Fibroblast of gingiva (primary cell): ENCODE data around the gene CLCNKB.
"Not testable (repeated sequence)": the region's sequence is repeated elsewhere in the genome, so short reads cannot be mapped to it uniquely, and the experiment has no call there.

Experiments used
- DNase-seq: peaks from one replicate; pipeline ENCODE4 v3.0.0-alpha.2; 2011; ENCODE audit warnings: low read depth

The CLCNKB gene

DNA sequence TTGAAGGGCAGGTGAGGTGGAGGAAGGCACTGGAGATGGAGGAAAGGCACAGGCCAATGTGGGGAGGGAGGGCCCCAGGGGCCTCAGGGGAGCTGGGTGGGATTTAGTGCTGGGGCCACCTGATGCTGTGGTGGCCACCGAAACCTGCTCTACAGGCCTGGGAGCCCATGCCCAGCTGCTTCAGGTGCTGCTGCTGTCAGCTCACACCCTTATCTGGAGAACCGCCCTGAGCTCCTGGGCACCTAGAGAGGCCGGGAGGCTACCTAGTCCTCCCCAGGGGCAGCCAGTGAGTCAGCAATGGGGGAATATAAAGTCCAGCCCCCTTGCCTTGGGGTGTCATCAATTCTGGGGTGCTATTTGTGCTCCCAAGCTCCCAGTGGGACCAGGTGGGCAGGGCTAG, 17.7 kb downstream of the CLCNKB start:
- no peak for DNase-seq

DNA sequence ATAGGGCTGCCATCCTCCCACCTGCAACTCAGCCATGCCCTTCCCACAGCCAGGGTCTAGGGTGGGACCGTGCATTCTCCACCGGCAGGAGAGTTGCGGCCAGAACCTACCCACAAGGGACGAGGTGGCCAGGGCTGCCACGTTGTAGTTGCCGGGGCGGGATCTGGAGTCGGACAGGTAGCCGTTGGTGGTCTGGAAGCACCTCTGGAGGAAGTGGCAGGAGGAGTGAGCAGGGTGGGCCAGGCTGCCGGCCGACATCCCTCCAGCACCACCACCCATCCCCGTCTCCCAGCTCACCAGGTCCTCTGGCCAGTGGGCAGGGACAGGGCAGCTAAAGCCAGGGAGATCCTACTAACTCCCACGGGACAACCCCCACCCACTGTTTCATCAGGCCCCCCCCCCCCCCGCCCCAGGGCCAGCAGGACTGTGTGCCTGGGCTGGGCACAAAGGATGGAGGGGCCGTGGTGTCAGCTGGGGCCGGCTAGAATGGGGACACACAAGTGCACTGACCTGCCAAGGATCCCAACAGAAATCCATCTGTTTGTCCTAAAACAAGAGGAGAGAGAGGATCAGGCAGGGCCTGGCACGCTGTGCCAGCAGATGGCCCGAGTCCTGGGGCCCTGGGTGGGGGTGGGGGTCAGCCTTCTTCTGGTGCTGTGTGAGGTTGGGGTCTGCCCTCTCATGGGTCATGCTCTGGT, 18.6 kb downstream of the CLCNKB start:
- DNase-seq, result not testable (repeated sequence)

DNA sequence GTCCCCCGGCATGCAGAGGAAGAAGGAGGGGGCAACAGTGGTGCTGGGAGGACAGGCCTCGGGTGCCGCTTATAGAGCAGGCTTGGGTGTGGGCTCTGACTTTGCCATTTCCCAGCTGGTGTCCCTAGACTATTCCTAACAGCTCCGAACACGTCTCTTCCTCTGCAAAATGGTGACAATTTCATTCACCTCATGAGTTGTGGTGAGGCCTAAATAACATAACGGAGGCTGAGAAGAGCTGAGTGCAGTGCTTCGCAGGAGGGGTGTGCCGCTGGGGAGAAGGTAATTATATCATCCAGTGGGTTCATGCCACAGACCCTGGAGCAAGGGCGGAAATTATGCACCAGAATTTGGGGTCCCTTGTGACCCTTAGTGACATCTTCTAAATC, 19.1 kb downstream of the CLCNKB start:
- not testable (repeated sequence) for DNase-seq

DNA sequence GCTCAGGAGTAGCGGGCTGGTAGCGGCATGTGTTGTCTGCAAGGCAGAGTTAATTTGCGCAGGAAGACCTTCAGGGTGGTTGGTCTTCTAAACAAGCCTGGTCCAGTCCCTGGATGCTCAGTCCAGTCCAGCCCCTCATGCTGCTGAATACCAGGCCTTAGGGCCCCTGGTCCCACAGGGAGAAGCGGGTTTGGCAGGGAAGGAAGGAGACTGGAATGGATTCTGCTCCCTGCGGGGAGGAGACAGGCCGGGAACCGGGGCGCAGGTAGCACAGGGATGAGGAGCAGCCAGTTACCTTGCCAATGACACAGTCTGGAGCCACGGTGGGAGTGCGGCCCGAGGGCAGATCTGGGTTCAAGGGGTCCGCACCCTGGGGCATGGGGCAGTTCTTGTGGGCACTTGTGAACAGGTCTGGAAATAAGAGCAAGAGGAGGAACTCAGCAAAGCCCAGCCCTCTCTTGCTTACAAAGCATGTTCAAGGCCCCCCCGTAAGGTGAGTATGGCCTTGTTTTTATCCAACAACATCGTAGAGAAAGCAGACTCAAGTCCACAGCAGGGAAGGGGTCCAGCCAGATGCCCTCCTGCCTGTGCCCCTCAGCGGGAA, 19.7 kb downstream of the CLCNKB start:
- DNase-seq, result no peak

DNA sequence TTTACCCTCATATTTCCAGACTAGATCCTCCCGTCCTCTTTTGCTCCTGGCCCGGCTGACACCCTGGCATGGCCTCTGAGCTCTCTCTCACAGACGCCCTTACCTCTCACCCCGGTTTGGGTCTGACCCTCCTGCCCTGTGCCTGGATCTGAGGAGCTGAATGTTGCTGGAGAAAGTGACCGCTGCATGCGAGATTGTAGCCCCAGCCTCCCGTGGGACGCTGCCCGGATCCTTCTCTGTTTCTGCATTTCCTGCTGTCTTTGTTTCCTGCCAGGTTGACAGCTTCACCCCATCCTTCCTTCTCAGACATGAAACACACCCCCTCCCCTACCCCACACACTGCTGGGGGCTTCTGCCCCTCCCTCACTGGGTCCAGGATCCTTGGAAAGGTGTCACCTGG, 20.3 kb downstream of the CLCNKB start:
- no peak for DNase-seq

DNA sequence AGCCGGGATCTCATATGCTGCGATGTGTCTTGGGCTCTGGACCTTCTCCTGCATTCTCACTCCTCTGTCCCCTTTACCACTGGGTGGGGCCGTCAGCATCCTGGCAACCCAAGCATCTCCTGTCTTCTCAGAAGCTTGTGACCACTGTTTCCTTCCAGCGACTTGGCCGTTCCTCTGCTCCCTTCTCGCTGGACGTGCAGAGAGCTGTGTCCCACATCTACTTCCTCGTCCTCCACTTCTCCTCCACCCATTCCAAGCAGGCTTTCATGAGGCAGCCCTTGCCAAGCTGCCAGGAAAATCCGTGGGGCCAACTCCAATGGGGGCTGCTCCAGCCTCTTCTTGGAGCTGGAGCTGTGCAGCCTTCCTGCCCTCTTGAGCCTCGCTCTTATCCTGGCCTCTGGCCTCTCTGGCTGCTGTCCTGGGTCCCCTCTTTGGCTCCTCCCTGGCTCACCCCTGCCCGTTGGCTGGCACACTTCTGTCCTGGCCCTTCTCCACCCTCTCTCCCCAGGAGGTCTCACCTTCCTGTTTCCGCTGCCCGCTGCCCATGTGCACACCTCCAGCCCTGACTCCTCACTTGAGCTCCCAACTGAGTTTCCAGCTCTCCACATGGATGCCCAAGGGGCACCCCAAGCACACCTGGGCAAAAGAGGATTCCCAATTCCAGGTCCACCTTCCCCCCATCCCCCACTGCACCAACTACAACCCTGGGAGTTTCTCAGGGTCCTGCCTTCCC, 21.1 kb downstream of the CLCNKB start:
- no peak for DNase-seq

DNA sequence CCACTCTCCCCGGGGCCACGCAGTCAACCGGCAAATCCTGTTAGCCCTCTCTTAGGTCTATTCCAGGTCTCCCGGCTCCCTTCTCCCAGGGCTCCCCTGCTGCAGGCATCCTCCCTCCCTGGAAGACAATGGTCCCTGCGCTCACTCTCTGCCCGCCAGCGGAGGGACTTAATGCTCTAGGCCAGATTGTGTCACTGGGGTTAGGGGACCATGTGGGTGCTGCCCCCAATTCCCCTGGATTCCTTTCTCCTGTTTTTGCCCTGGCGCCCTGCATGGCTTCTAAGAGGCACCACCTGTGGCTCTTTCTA, 21.6 kb downstream of the CLCNKB start:
- DNase-seq, result no peak

DNA sequence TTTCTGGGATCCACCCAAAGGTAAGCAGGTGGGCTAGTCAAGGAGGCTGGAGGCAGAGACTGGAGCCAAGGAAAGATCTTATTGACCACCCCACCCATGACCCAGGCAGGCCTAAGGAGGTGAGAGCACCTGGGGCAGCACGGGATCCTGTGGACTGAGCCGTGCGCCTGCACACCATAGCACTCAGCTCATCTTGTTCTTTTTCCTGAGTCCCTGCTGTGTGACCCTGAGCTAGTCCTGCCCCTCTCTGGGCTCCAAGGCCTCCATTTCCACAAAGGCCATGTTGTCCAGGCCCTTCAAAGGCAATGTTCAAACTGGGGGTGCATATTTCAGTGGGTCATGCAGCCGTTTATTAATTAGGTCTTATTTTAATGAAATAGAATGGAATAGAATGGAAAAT, 22.7 kb downstream of the CLCNKB start:
- no peak for DNase-seq

DNA sequence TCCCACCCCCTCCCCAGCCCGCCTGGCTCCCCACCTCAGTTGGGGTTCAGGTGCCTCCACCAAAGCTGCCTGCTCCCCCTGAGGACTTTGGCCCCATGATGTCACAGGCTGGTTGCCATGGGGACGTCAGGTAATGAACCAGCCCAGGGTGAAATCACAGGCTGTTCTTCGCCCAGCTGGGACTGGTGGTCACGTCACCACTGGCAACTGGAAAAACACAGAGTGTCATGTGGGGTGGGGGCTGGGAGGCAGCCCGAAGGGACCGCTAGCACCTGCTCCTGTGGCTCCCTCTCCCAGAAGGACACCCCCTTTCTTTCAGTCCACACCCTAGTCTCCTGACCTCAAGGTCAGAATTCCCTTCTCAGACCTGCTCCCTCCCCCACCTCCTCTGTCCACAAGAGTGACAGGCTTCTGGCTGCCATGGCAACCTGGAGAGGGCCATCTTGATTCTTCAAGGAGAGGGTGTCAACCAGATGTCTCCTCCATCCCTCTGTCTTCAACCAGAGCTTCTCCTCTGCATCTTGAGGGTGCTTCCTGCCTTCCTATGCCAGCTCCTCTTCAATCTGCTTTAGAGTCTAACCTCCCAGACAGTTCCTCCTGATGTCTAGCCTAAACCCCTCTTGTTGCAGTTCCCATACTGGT, 23.7 kb downstream of the CLCNKB start:
- no peak for DNase-seq

DNA sequence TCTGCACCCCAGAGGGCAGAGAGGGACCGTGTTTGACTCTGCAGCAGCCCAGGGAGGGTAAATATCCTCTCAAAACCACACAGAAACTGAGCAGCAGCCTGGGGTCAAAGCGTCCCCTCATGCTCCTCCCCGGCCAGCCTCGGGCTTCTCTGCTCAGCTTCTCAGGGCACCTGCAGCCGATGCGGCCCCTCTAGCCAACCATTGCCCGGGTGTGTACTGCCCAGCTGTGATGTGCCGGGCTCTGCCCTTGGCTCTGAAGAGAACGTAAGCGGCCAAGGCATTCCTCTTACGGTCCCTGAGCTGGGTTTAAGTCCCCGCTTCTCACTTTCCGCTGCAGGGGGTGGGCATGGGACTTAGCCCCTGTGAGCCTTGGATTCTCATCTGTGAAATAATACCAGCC, 24.4 kb downstream of the CLCNKB start:
- no peak for DNase-seq

DNA sequence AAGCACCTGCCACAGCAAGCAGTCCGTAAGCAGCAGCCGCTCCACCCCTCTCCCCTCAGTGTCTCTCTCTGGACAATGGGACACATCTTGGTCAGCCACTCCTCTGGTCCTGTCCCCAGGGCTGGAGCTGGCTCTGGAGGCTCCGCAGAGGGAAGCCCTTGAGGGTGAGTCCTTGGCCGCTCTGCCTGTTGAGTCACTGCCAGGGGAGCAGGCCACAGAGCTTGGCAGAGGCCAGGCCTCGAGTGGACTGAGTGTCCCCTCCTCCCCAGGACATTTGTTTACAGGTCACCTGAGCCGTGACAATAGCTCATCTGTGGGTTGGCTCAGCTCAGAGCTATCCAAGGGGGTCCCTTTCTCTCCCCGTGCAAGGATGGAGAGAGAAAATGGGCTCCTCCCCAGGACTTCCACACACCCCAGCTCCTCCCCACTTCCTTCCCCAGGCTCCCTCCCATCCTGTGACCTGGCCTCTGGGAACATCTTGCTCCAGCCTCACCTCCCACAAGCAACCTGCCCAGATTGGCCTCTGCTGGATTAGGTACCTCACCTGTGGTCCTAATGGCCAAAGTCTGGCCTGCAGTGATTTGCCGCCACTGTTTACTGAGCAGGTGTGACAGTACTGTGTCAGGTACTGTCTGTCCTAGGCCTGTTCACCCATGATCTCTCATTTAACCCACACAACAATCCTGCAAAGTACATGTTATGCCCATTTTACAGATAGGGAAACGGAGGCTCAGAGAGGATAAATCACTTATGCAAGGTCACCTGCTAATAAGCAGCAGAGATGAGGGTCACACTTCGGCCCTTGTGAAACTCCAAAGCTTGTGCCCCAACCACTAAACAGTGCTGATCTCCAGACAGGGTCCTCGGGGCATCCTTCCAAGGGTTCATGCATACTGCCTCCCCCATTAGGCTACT, 25.0 kb downstream of the CLCNKB start:
- peak; percentile 18 for DNase-seq

DNA sequence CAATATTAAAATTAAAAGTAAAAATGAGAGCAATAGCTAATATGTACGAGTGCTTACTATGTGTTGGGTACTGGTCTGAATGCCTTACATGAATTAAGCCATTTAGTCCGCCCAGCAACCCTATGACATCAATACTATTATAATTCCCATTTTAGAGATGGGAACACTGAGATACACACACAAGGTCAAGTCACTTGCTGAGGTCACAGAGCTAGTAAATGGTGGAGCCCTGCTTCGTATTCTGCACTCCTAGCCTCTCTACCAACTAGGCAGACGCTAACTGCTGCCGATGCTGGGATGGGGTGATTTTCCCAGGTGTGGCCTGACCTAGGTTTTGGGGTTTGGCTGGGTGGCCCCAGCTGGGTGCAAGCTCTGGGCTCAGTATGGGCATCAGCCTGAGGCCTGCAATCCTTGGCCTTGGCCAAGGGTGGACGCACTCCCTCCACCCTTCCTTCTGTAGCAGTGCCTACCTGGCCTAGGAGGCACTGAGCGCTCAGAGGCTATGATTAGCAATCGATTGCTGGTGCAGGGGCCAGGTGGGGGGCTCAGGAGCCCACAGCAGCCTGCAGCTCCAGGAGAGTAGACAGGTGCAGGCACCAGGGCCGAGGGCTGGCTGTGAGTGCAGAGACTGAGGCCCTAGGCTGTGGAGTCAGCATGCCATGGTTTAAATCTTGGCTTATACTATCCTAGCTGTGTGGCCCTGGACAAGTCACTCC, 27.2 kb downstream of the CLCNKB start:
- DNase-seq, result no peak

DNA sequence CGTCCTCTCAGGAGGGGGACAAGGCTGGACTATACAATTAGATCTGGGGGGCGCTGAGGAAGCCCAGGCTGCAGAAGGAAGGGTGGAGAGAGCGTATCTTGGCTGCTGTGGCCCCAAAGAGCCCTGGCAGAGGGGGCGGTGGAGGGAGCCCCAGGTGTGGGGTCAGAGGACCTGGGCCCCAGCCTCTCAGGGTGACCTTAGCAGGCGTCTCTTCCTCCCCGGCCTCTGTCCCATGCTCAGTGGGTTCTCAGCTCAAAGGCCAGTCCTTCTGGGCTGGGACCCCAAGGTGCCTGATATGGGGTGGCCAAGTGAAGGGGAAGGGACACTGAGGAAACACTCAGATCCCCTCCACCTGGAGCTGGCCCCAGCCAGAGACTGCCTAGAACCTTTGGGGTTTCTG, 28.0 kb downstream of the CLCNKB start:
- no peak for DNase-seq

DNA sequence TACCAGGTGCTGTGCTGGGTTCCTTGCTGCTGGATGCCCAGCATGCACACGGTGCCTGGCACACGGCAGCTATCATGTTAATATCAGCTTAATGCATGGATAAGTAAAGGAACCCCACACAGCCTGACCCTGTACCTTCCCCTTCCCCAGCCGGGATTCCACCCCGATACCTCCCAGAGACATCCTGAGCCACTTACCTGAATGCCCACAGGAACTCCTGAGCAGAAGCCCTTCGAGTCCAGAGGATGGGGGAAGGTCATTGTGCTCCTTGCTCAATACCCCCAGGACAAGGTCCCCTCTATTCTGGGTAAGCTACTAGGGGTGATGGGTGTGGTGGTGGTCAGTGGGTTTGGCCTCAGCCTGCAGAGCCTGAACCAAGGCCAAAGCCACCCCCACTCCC, 28.5 kb downstream of the CLCNKB start:
- no peak for DNase-seq

DNA sequence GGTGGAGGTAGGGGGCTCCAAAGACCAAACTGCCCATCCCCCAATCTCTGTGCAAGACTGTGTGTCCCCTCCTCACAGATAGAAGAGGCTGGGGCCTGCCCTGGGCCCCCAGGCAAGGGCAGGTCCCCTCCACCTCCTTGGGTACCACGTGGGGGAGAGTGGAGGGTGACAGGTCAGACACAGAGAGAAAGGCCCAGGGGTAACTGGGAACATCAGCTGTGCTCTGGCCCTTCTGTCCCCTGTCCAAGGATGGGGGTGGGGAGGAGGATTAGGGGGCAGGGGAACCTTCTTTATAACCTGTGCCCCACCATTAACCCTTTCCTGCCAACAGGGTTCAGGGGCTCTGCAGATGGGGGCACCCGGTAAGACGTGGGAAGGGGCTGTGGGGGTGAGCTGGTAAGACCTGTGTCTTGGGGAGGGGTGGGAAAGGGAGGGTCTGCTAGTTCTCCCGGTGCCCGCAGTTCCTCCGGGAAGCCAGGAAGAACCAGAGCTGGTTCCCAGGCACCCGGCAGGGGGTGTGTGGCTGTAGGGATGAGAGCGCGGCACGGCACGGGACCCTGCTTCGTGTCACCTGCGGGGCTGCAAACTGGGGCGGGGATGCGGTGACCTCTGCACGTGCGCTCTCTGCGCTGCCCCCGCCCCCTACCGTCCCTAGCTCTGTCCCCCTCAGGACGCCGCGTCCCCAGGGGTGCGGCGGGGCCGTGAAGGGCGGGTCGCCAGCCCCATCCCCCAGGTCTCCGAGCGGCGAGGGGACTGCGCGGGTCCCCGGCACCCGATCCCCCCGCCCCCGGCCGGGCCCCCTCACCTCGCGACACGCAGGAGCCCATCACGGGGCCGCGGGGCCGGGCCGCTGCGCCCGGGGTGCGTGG, 29.3 kb downstream of the CLCNKB start:
- no peak for DNase-seq

DNA sequence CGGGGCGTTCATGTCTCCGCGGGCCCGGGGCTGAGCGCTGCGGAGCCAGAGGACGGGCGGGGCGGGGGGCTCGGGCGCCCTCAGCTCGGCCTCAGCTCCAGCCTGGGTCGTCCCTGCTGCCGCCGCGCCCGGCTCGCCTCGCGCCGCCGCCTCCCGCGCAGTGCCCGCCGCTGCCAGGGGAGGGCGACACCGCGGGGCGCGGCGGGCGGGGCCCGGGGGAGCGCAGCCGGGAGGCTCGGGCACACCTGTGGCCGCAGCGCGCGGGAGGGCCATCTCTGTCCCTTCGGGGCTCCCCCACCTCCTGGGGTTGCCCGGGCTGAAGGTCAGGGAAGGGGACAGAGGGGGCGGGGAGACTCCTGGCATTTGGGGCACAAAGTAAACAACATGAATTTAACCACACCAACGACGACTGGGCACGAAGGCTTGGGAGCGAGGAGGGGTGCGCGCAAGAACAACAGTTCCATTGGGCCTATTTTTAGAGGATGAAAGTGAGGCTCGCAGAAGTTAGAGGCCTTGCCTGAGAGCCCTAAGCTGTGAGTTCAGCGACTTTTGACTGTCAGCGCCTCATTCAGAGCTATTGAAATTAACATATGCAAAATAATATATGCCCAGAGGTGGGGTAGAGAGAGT, 30.0 kb downstream of the CLCNKB start, which contains the start of gene FAM131C:
Gene FAM131C, minus strand, starts transcription at position 162 of the 630 bp plus-strand sequence. CDS start 209 bp downstream, outside the sequence.
- DNase-seq, result no peak

DNA sequence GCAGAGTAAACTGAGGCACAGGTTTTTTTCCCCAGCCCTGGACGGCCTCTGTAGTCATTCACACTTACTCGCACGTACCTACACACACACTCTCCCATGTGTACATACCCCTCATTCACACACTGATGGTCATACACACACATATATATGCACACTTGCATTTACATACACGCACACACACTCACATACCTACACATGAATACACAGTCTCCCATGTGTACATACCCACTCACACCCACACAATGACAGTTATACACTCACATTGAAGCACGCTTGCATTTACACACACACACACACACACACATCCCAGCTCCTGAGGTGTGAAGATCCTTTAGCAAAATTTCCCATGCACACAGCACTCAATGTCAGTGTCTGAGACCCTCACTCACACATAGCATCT, 30.6 kb downstream of the CLCNKB start:
- no peak for DNase-seq

DNA sequence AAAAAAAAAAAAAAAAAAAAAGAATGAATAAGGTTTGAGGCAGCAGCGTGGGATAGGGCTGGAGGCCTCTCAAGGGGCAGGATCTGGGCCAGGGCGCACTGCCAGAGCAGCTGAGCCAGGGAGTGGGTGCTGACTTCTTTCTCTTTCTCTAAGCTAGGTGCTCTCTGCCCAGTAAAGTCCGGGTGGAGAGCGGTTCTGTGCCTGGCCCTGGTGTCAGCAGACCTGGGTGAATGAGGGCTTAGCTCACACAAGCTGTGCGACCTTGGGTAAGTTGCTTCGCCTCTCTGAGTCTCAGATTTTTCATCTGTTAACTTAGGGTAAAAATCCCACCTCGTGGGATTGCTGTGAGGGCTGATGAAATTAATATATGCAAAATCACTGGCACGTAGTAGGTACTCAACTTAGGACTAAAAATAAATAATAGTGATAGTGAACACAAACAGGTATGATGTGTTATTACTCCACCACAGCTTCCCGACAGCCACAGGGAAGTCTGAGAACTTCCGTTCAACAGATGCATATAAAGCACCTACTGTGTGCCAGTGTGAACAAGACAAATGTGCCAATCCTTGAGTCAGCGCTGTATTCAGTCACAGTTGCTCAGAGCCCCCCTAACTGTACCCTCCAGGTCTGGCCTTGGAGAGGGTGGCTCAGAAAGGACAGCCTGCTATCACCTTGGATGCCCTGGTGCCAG, 31.9 kb downstream of the CLCNKB start:
- peak; percentile 47 for DNase-seq
